Ovary (tissue), 9 donors: Measurements from ENCODE around the gene LRRC23. TPM values are rescaled to one million over a fixed set of nuclear protein-coding genes. Genes with fewer than 3 reads are reported as not detected.
"Not testable (repeated sequence)": the region's sequence is repeated elsewhere in the genome, so short reads cannot be mapped to it uniquely, and the experiment has no call there.

Experiments
- DNase-seq, 5 donors: peaks; one replicate each; pipeline ENCODE4 v3.0.0-alpha.2; 2019 to 2020
- H3K27ac ChIP-seq, 2 donors: fragments of 200-600 bp; one replicate each; pipeline versions ENCODE4 v1.5.1 to v1.8.0; 2019 to 2022
- H3K27me3 ChIP-seq: fragments of 200-600 bp; one replicate; pipeline ENCODE4 v1.8.0; 2022
- H3K36me3 ChIP-seq: fragments of 200-600 bp; sonication (generic); one replicate; pipeline ENCODE4 v1.5.1; 2019
- H3K4me1 ChIP-seq: one replicate; pipeline ENCODE4 v1.8.1; 2013; ENCODE audit warnings: mild to moderate bottlenecking, moderate library complexity; ENCODE audit not compliant: insufficient read depth
- H3K4me3 ChIP-seq: fragments of 200-600 bp; sonication (generic); one replicate; pipeline ENCODE4 v1.5.1; 2017
- H3K9me3 ChIP-seq, 2 donors: fragments of 200-600 bp in 1 of 2; sonication (generic) in 1 of 2; one replicate each; pipeline versions ENCODE4 v1.5.1 to v1.8.1; 2013 to 2019; ENCODE audit warnings: mild to moderate bottlenecking in 1 of 2, moderate library complexity in 1 of 2
- EP300 ChIP-seq: sonication (generic); formaldehyde crosslinking; IDR thresholded peaks from one replicate; pipeline ENCODE4 v1.6.1; 2017; ENCODE audit warnings: antibody characterized with exemption
- POLR2A ChIP-seq: fragments of 450-650 bp; IDR thresholded peaks from one replicate; pipeline ENCODE4 v1.6.1; 2017; ENCODE audit warnings: antibody characterized with exemption, mild to moderate bottlenecking, moderate library complexity
- WGBS, 3 donors: extraction: QIAGEN DNeasy Blood & Tissue Kit in 1 of 3; methylation state at CpG; one replicate each; pipeline versions ENCODE4 v1.1.5 to v1.1.7; 2013 to 2017; 5-methylcytosine and 5-hydroxymethylcytosine counted together
- intact Hi-C, 4 donors: fragments of 100-400 bp; cut with DNase I; formaldehyde crosslinking; loops; one replicate each; pipeline versions ENCODE4 v1.11.0 to v1.15.1; 2022 to 2023
- polyA plus RNA-seq, 2 donors: library from polyadenylated mRNA; stranded (reverse); fragments of 200-250 nt in 1 of 2; fragments of 350-450 nt in 1 of 2; fragmentation: Illumina TruSeq in 1 of 2; extraction: RNeasy Lipid Tissue Mini Kit (QIAGEN cat#74804) in 1 of 2; gene quantifications; one replicate each; pipeline ENCODE4 v1.2.3, GENCODE V29; 2013 to 2014
- total RNA-seq, 7 donors: library from RNA; depleted of rRNA in 2 of 7; stranded (reverse); fragments of >200 nt in 2 of 7; fragmentation: NEBNext Ultra II Directional in 3 of 7; extraction: Animal tissue kit (Norgen Biotek cat#: 25700) in 3 of 7; gene quantifications; one replicate each; pipeline versions ENCODE4 v1.1.0 to v1.2.4, GENCODE V29; 2016 to 2023
- TF ChIP-seq, protein P1 (sequence below), 3 donors: fragments of 450-650 bp in 2 of 3; fragments of 200-600 bp in 1 of 3; IDR thresholded peaks; one replicate each; pipeline versions ENCODE4 v1.5.1 to v1.8.0; 2016 to 2022; ENCODE audit warnings: antibody characterized with exemption in 3 of 3, mild to moderate bottlenecking in 1 of 3
- donor health status: DM: no; HTN: no; CAD: no; lungs with moderate emphysema.
- donor health status: DM: no; HTN: no; CAD: no.
- donor health status: Bipolar disorder and iron deficiency.
- donor health status: DM: yes; HTN: yes; CAD: no.
- donor health status: DM: no; HTN: no; CAD: no.
- donor health status: DM: yes; HTN: yes; CAD: no.

The LRRC23 gene
- total and polyA plus RNA-seq, 9 donors: 11.2 to 67.6 (median 16.5) TPM

DNA sequence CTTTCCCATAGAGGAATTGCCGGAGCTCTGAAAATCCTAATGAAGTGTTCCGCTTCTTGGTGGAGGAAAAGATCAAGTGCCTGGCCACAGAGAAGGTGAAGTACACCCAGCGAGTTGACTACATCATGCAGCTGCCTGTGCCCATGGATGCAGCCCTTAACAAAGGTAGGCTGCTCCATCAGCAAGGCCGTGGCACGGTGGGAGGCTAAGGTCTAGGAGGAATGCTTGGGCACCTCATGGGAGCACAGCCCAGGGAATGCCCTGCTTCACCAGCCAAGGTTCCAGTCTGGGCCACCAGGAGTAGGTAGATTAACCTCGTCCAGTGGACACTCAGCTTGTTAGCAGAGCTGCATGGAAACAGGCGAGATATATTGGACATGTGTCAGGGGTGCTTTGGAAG is 43.7 kb upstream of the LRRC23 start:
- H3K4me3 ChIP-seq: no peak overlapping the region
- DNase-seq: no peak
- intact Hi-C loops: loop anchor here in 2 of 4 donors (10.0 kb wide), 1 partner anchor 104 kb away; no protein-coding TSS in a partner anchor
- H3K27ac ChIP-seq: no peak overlapping the region
- H3K36me3 ChIP-seq: no peaks in the 10 kb centered on the region
- no peaks in the 10 kb centered on the region for H3K27me3 ChIP-seq
- no peak for TF ChIP-seq EP300
- TF ChIP-seq, protein P1, sequence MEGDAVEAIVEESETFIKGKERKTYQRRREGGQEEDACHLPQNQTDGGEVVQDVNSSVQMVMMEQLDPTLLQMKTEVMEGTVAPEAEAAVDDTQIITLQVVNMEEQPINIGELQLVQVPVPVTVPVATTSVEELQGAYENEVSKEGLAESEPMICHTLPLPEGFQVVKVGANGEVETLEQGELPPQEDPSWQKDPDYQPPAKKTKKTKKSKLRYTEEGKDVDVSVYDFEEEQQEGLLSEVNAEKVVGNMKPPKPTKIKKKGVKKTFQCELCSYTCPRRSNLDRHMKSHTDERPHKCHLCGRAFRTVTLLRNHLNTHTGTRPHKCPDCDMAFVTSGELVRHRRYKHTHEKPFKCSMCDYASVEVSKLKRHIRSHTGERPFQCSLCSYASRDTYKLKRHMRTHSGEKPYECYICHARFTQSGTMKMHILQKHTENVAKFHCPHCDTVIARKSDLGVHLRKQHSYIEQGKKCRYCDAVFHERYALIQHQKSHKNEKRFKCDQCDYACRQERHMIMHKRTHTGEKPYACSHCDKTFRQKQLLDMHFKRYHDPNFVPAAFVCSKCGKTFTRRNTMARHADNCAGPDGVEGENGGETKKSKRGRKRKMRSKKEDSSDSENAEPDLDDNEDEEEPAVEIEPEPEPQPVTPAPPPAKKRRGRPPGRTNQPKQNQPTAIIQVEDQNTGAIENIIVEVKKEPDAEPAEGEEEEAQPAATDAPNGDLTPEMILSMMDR (IDR thresholded peaks at IDR 0.05): no peak
- TF ChIP-seq POLR2A: no peak
- H3K4me1 ChIP-seq: no peaks in the 10 kb centered on the region
- 92 to 98% (median 95%) methylated on average over 7 of the region's 7 CpGs for WGBS, 3 donors
- H3K9me3 ChIP-seq: no peaks in the 10 kb centered on the region

GRCh38 chr12:6861391-6861790 is 43.2 kb upstream of the LRRC23 start:
- Histone ChIP-seq H3K4me1 (no peaks in the 10 kb centered on the region), H3K9me3 (no peaks in the 10 kb centered on the region), H3K27me3 (no peaks in the 10 kb centered on the region), H3K4me3 (no peak overlapping the region), H3K27ac (no peak overlapping the region), H3K36me3 (no peaks in the 10 kb centered on the region)
- TF ChIP-seq POLR2A: no peak
- TF ChIP-seq, protein P1 (IDR thresholded peaks at IDR 0.05): no peak
- TF ChIP-seq EP300: no peak
- WGBS, 3 donors: 89 to 92% (median 90%) methylated on average over 9 of the region's 9 CpGs
- no peak for DNase-seq
- intact Hi-C loops: loop anchor here in 2 of 4 donors (10.0 kb wide), 1 partner anchor 103 kb away; no protein-coding TSS in a partner anchor

GRCh38 chr12:6863033-6863432 is 41.6 kb upstream of the LRRC23 start:
- intact Hi-C loops: loop anchor here in 2 of 4 donors (10.0 kb wide), 1 partner anchor 102 kb away; no protein-coding TSS in a partner anchor

GRCh38 chr12:6863586-6864321 is 40.9 kb upstream of the LRRC23 start:
- TF ChIP-seq EP300 (no peak), POLR2A (no peak)
- TF ChIP-seq, protein P1 (IDR thresholded peaks at IDR 0.05): no peak
- 94% methylated on average over 16 of the region's 16 CpGs for WGBS, 3 donors
- no peaks in the 10 kb centered on the region for H3K9me3 ChIP-seq
- no peaks in the 10 kb centered on the region for H3K36me3 ChIP-seq
- no peak for DNase-seq
- no peak overlapping the region for H3K27ac ChIP-seq
- H3K4me3 ChIP-seq: no peak overlapping the region
- H3K27me3 ChIP-seq: no peaks in the 10 kb centered on the region
- H3K4me1 ChIP-seq: no peaks in the 10 kb centered on the region
- intact Hi-C loops: loop anchor here in 2 of 4 donors (10.0 kb wide), 1 partner anchor 101 kb away; no protein-coding TSS in a partner anchor

More at GRCh38 chr12:6863033-6863432, 41.6 kb upstream of the LRRC23 start:
- no peaks in the 10 kb centered on the region for H3K9me3 ChIP-seq
- WGBS, 3 donors: 79 to 85% (median 84%) methylated on average over 11 of the region's 11 CpGs
- no peak overlapping the region for H3K4me3 ChIP-seq
- no peak for DNase-seq
- no peak for TF ChIP-seq EP300
- TF ChIP-seq POLR2A: no peak
- TF ChIP-seq, protein P1 (IDR thresholded peaks at IDR 0.05): no peak
- no peaks in the 10 kb centered on the region for H3K27me3 ChIP-seq
- H3K4me1 ChIP-seq: no peaks in the 10 kb centered on the region
- no peaks in the 10 kb centered on the region for H3K36me3 ChIP-seq
- no peak overlapping the region for H3K27ac ChIP-seq

DNA sequence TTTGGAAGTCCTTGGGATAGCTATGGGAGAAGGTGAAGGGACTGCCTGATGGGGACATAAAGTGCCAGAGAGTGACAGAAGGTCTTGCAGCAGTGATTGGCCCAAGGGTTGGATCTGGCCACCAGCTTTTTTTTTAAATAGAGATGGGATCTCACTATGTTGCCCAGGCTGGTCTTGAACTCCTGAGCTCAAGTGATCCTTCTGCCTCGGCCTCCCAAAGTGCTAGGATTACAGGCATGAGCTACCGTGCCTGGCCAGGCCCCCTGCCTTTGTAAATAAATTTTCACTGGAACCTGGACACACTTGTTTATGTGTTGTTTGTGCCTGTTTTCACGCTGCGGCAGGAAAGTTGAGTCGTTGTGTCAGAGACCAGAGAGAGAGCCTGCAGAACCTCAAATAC is 39.3 kb upstream of the LRRC23 start:
- WGBS, 3 donors: 87 to 90% (median 88%) methylated on average over 5 of the region's 5 CpGs
- not testable (repeated sequence) for H3K9me3 ChIP-seq, H3K27me3 ChIP-seq, H3K36me3 ChIP-seq, DNase-seq, H3K27ac ChIP-seq, H3K4me1 ChIP-seq, H3K4me3 ChIP-seq
- intact Hi-C loops: loop anchor here (5.0 to 10.0 kb wide), 2 partner anchors 99 to 102 kb away; no protein-coding TSS in a partner anchor
